Activated T-helper 2 cell treated with anti-CD3 and anti-CD28 coated beads, Interferon-gamma antibody, Interleukin-2, Interleukin-4, amounts not matched to agents 10 μg/mL and 5 μg/mL and 100 μg/mL, durations not matched to agents 14 hours and 24 hours and 36 hours (primary cell): Measurements from ENCODE around the gene UBE2Z. TPM values are rescaled to one million over a fixed set of nuclear protein-coding genes. Genes with fewer than 3 reads are reported as not detected.

ENCODE experiments used
- total RNA-seq: library from RNA; stranded (reverse); gene quantifications from 2 replicates; pipeline ENCODE4 v1.2.3, GENCODE V29; 2022

Gene UBE2Z
- total RNA-seq, 1 donor from 2014 or later, result 85.2 TPM

Other genes starting within 250 kb of the UBE2Z start
- gene PRAC1, start 185.9 kb upstream of the UBE2Z start, total RNA-seq, result not detected in 2 replicates
- gene PRAC2, start 185.2 kb upstream of the UBE2Z start, total RNA-seq, result not detected in 2 replicates
- gene HOXB13, start 179.7 kb upstream of the UBE2Z start, total RNA-seq, result not detected in 2 replicates
- 0.07 TPM in 1 of 2 replicates, not detected in the other for gene TTLL6, start 91.2 kb upstream of the UBE2Z start, total RNA-seq
- 51.7 and 53.7 TPM in 2 replicates for gene CALCOCO2, start 77.4 kb upstream of the UBE2Z start, total RNA-seq
- 153 and 156 TPM in 2 replicates for gene ATP5MC1, start 15.6 kb upstream of the UBE2Z start, total RNA-seq
- 145 and 152 TPM in 2 replicates for gene SNF8, start 36.4 kb downstream of the UBE2Z start, total RNA-seq
- not detected in 2 replicates for gene GIP, start 60.2 kb downstream of the UBE2Z start, total RNA-seq
- 0.09 and 0.32 TPM in 2 replicates for gene IGF2BP1, start 89.0 kb downstream of the UBE2Z start, total RNA-seq
- 0.02 TPM in 1 of 2 replicates, not detected in the other for gene B4GALNT2, start 224.4 kb downstream of the UBE2Z start, total RNA-seq